Activated CD8-positive, alpha-beta memory T cell treated with anti-CD3 and anti-CD28 coated beads for 1 hour (primary cell): ENCODE measurements around the gene PTPRT.

Source experiments
- DNase-seq, 2 donors: peaks; one replicate each; pipeline ENCODE4 v3.0.0-alpha.2; 2020; ENCODE audit warnings: low read depth in 1 of 2; ENCODE audit errors: extremely low read depth in 1 of 2

PTPRT gene

DNA sequence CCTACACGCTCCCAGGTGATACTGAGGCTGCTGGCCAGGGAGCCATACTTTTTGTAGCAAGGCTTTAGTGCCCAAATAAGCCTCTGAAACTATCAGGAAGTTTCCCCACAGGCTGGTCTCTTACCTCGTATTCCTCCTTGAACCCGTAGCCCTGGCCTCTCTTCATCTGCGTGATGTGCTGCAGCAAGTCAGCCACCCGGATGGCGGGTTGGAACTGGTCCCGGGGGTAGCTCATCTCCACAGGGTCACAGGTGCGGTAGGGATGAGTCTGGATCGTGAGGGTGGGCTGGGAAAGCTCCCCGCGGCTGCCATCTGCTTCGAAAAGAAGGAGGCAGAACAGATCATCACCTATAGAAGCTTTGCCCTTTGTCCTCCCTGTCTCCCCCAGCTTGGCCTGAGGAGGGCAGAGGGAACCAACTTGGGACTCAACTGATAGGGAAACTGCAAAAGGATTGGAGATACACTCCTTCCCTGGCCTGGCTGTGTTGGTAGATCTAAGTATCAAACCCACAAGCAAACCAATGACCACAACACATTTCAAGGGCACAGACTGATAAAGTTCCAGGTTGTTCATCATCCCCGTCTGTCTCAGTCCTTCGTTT, 1028.4 kb downstream of the PTPRT start:
- no peak for DNase-seq

DNA sequence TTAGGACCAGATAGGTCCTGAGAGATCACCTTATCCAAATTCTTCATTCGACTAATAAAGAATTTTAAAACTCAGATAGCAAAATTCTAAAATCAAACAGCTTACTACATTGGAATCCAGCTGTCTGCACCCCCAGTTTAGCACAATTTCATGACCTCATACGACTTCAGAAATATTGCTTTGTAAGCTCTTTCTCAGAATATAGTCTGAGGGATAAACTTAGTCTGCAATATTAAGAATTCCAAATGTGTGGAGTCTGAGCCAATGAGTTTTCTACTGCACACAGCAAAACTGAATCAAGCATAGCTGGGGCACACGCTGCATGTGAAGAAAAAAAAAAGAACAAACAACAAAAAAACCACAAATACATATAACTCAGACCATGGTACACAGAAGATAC, 1029.9 kb downstream of the PTPRT start:
- no peak for DNase-seq

DNA sequence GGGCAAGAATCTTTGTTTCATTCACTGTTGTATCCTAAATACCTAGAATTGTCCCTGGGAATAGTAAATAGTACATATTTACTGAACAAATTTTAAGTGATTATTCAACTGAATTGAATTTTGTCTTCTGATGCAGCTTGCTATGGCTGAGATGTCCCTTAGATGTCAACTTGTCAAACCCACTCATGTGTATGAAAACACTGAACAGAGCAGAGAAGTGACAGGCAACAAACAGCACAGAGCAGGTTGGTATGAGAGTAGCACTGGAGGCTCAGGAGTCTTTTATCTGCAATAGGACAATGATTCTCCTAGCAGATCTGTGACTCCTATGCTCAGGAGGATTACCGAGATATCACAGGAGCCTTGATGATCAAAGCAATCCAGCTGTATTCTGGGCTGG, 1031.4 kb downstream of the PTPRT start:
- no peak for DNase-seq

DNA sequence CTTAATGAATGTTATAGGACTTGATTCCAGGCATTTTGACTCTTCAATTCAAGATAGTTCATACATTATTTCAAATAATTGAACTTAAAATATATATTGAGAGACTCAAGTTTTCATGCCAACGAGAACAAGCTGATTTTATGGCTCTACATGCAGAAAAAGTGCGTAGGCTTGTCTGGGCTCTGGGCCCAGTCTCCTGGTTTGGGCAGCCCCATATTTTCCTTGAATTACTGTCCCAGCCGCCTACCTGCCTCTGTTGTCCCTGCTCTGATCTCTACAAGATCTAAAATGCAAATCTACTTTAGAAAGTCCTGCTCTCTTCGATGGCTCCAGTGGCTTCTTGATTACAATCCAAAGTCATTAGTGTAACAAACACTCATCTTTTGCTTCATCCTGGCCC, 1034.1 kb downstream of the PTPRT start:
- no peak for DNase-seq

DNA sequence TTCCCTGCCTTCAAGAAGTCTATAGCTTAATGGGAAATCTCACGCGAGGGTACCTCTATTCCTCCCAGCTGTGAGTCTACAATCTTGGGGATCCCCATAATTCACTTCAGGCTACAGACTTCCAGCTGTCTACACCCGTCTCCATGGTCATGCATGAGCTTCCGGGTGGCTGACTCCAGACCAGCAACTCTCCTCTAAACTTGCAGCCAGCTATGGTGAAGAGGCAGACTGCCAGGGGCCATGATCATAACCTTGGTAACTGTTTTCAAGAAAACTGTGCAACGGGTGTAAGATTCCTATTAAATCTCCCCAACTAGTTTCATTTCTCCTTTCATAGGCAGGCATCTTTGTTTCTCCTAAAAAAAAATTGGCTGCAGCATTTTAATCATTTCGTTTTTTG, 1037.1 kb downstream of the PTPRT start:
- DNase-seq, result no peak

DNA sequence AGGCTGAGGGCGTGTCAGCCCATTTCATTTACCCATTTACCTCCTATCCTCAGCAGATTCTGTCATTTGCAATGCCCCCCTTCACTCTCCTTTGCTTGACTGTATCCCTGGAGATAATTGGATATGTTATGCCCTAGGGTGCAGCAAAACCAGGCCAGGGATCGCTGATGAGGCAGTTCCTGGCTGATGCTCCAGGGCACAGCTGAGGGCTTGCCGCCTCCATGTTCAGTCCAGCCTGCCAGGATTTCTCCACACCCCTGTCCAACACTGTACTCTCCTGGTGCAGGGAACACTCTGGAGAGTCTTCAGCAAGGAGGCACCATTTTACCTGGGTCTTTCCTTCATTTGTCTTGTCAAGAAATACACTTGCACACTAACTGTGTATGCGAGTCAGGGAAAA, 1039.5 kb downstream of the PTPRT start:
- DNase-seq, result no peak

DNA sequence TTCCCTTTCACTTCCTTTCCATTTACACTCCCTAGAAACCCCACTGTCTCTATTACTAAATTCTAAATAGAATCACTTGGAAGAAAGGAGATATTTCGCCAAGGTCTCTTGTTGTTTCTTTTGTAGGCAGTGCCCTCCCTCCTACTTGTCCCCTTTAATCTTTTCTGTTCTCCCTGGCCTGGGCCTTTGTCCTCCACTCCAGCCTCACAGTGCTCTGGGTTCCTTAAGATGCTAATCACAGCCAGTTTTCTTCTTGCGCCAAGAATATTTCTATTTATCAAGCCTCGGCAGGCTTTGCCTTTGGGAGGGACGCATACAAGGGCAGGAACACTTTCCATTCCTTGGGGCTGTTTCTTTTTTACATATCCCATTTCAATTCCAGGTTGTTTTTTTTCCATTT, 1051.0 kb downstream of the PTPRT start:
- DNase-seq, result no peak

DNA sequence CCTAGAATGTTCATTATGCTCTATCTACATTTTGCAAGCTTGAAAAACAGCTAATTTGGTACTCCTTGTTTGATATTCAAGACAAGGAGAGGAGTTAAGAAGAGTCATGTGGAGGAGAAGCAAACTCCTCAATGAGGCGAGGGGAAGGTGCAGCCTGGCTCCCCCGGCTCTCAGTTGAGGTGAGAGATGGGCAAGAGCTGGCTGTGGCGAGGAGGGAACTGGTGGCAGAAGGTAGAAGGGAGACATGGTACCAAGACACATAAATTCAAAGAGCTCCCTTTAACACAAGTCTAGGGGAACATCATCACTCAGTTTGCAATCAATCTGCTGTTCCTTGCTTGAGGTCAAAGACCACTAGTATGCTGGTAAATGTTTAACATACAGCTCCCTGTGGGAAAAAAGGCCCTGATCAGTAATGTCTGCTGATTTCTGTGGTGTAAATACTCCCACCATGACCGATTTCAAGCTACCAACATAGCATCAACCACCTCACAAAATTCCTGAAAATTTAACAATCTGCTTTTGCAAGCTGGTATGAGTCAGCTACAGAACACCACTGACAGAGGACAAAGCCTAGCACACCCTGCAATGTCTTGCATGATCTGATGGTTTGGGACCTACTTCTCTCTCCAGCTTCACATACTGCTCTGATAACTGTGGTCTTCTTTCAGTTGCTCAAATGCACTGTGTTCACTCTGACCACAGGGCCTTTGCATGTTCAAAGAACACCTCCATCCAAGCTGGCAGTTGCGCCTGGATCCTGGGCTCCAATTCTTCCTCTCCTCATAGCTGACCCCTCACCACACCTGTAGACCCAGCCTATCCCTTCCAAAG, 1055.2 kb downstream of the PTPRT start:
- DNase-seq, result no peak

DNA sequence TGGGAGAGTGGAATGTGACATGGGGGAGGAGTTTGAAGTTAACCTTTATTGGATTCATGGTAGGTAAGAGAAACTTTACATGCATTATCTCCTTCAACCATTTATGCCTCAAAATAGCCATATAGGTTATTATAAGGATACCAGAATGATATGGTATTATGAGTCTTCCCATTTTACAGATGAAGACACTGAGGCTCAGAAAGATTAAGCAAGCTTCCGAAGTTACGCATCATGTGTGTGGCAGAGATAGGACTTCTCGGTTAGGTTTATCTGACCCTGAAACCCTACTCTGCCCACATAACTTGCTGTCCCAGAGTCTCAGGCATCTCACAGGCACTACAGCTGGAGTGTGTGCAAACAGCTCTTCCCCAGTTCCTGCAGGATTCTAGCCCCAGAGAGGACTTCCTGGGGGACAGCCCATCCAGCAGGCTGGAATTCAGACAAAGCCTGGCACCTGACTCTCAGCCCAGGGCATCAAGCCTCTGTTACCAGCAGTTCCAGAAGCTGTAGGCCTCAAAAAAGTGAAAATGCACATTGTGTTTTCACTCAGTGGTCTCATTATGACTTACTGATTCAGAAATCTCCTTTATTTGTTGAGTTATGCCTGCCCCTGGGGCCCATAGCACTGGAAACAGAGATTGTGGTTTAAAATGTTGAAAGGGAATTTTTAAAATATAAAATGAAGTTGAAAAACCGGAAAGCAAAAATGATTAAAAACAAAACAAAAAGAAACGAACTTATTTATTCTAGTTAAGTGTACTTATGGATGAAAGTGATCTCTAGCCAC, 1058.7 kb downstream of the PTPRT start:
- no peak for DNase-seq

DNA sequence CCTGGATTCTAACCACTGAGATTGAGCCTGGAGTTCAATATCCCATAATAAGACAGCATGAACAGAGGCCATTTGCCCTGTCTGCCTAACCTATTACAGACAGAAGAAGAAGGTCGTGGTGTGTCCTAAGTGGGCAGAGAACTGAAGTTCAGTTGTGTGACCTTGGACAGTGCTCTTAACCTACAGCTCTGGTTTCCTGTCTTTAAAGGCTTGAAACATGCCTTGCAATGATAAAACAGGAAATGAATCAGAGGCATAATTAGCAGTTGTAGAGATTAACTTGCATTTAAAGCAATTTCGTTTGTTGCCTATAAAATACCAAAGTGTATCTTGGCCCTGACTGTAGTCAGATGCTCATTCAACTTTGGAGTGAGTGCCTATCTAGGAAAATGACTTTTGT, 1064.3 kb downstream of the PTPRT start:
- DNase-seq, result no peak

DNA sequence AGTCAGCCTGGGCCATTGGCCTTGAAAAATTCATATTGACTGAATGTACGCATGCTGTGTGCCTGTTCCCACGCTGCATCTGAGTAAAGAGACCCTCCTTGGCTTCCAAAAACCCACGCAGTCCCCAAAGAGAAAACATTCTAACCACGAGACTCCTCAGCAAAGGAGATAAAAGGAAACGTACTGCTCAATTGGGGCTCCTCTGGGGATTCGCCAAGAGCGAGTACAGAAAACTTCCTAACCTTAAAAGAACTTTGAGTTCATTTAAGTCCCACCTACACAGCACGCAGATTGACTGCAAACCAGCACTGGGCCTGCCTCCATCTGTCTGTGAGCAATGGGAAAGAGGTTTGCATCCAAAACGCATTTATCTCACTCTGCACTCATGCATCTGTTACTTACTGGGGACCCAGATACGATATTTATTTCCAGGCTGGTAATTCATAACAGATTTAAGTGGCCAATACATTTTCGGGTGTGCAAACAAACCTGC, 1065.7 kb downstream of the PTPRT start:
- DNase-seq, result no peak

DNA sequence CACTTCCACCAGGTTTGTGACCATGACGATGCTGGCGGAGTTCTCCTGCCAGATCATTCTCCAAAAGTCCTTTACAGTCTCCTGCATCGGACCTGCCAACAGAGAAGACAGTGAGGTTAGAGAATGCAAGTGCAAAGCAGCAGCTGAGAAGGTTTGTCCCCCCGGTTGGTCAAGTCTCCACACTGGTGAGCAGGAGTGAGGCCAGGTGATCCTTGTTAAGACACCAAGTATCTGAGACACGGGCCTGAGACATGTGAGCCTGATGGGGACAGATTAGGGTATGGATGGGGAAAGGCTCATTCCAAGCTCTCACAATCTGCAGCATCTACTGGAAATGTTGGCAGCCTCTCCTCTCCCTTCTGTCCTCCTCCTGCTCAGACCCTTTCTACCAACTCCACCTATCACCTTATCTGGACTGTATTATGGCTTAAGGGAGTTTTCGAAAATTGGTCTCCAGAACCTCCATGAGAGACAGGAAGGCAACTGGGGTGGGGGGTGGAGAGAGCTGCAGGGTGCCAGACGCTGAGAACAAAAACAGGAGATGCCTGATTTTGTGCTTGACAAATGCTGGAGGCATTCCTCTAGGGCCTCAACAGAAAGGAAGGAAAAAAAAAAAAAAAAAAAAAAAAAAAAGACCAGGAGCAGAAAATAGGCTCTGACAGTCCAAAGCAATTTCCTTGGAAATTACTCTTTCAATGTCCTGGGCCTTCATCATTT, 1071.1 kb downstream of the PTPRT start:
- DNase-seq, result no peak

DNA sequence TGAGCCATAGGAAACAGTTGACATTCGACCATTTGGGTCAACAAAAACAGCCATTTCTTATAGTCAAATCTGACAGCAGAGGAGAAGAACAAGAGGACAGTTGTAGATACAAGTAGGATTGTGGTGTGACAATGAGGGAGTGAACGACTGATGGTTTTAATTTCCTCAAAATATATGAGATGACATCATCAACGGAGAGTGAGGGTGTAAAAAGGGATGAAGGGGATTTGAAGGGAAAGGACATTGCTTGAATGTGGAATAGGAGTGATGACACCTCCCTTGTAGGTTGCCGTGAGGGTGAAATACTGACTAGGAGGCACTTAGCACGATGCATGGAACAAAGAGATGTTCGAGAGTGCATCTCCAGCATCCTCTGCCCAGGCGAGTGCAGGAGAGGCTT, 1071.7 kb downstream of the PTPRT start:
- no peak for DNase-seq

DNA sequence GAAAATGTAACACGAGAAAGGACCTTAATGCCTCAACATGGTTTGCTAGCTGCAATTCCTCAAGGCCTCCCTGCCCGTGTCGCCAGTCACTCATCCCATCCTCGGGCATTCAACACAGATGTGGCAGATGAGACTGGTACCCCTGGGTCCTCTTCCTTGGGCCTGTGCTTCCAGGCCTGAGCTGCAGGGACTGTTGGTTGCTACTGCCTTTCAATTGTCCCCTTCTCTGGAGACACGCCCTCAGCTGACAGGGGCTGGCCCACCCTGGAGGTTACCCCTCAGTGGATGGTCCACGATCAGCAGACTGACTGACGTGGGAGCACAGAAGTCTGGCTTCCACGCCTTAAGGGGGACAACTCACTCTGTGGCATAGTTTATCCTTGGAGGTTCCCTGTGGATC, 1076.5 kb downstream of the PTPRT start:
- DNase-seq, result no peak

DNA sequence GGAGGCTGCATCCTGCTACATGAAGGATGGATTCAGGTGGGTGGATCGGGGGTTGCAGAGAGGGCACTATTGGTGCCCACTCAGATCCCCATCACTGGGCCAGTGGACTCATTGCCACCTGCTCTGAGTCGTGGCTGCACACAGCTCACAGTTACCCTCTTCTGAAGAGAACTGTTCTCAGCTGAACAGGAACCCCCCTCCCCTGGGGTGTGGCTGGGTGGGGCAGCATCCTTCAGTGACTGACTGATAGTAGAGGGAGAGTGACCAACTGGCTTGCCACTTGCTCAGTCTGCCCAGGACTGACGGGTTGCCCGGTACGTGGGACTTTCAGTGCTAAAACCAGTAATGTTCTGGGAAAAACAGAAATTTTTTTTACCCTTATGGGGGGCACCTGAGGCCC, 1077.5 kb downstream of the PTPRT start:
- DNase-seq, result no peak

DNA sequence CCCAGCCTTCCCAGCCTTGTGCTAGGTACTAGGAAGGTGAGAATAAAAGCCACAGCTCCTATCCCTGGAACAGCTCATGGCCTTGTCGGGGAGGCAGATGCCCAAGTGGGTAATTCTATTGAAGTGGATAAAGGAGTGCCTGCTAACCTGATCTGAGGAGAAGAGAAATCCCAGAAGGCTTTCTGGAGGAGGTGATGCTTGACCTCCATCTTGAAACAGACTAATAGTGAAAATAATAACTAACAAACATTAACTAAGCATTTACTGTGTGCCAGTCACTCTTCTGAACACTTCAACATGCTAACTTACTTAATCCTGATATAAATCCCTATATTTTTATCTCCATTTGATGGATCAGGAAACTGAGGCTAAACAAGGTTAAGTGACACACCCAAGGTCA, 1078.4 kb downstream of the PTPRT start:
- DNase-seq, result no peak

DNA sequence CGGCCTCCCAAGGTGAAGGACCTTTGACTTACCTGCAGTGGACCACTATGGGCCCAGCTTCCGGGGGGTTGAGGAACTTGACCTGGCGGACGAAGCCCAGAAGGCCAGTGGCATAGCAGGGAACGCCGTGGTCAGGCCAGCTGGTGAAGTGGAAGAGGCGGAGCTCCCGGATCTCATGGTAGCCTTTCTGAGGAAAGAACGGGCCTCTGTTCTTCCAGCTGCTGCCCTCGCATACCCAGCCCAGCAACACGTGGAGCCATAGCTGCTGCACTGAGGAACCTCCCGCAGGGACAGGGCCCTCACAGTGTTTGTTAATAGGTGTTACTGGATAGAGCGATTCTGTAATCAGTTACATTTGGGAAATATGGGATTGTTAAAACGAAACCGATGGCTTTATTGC, 1079.4 kb downstream of the PTPRT start:
- DNase-seq, result no peak

DNA sequence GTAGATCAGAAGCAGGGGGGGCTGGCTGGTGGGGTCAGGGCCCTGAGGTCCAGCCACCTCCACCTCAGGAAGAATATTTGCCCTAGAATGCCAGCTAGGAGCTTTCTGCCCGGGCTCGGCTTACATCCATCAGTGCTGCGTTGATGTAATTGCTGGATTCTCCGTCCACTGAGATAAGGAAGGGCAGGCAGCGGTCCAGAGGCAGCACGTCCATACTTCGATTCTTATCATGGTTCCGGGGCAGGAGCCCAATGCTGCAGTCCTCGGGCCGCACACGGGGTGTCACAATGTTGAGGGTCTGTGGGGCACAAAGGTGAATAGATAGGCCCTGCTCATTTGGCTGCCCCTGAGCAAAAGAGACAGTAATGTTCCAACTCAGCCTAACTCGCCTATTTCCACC, 1087.7 kb downstream of the PTPRT start:
- DNase-seq, result no peak

DNA sequence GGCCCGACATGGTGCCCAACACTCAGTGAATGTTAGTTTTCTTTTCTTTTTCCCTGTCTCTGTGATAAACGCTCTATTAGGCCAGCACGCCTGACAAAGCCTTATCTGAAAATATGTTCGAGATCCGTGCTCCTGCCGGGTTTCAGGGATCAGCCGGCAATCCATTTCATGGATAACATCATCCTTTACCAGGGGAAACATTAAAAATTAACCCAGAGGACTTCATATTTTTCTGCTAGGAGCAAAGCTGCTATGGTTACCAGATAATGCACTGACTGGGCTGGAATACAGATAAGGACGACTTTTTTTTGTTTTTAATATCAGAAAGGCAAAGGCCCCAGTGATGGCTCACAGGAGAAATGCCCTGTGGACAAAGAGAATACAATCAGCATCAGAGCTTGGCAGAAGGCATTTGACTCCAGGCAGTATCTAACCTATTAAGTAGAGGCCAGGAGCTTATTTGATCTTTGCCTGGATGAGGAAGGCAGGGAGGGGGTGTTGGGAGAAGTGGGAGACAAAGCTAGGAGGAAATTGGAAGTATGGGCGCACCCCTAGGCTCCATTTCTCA, 1089.5 kb downstream of the PTPRT start:
- DNase-seq, result no peak

DNA sequence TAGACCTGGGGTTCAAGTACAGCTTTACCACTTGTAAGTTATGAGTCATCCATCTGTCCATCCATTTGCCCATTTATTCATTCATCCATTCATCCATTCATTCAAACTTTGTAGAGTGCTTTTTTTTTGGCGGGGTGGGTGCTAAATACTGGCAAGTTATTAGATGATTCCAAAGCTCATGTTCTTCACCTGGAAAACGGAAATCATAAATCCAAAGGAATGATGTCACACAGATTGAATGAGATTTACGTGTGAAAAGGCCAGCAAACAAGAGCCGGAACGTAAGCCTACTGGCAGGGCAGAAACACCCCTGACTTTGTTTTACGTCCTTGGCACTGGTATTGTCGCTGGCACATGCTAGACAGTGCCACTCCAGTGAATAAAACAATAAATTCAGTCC, 1090.6 kb downstream of the PTPRT start:
- no peak for DNase-seq

DNA sequence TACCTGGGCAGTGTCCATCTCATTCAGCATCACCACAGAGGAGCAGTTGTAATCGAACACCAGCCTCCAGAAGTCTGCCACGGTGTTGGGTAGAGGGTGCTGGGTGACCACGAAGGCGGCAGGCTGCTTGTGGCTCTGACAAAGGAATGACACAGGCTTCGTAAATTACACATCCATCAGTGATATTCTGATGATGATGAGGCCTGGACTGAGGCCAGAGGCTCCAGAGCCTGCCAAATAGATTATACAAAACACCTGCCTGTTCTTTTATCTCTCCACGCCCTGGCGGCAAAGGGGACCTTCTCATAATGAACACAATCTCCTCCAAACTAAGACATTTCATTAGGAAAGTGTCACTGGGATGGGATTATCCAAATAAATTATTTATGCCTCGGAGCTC, 1091.3 kb downstream of the PTPRT start:
- no peak for DNase-seq
